ENCODE data around the gene LCN10. TPM values are rescaled to one million over a fixed set of nuclear protein-coding genes. Genes with fewer than 3 reads are reported as not detected.

The LCN10 gene
- total RNA-seq, 1 experiment from 2014 or later, result 1.5 TPM

DNA sequence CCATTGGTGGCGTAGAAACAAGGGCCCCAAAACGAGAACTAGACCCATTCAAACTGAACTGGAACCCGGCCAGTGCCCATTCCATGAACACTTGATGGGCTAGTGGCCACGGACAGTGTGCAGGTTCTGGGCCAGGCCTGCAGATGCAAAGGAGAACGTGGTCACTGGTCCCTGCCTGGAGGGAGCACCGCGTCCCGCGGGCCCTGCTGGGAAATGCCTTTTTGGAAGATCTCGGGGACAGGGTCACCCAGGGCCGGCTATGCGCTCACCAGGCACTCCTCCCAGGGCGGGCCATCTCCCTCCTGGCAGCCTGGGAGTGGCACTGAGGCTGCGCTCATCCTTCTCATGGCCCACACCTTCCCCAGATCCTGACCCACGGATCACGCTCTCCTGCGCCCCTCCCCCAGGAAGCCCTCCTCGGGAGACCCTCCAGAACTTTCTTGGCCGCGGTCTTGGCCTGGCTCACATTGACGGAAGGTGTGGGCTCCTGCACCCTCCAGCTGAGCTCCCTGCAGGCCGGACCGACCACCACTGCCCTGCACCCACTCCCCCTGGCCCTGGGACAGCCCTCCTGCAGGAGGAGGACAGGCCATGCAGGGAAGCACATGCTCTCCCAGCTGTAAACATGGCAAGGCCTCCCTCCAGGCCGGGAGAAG lies 33.2 kb downstream of the LCN10 start:
- Histone ChIP-seq H2BK12ac (ENCODE audit: insufficient read length, low read depth, low read length) (no peak overlapping the region), H2BK20ac (ENCODE audit: low read depth, low read length, poor library complexity, severe bottlenecking) (no peak overlapping the region), H2AK5ac (ENCODE audit: insufficient read length, low read length) (no peak overlapping the region), H4K5ac (ENCODE audit: insufficient read length, low read depth, low read length) (no peak overlapping the region), H3K27me3 (ENCODE audit: insufficient read depth, low read length) (no peaks in the 10 kb centered on the region), H2BK15ac (ENCODE audit: low read depth, low read length) (no peak overlapping the region), H3K9ac (ENCODE audit: extremely low read depth, insufficient read length, low read length) (no peak overlapping the region), H4K8ac (replicated peaks; ENCODE audit: insufficient read length, low read depth, low read length) (no peak overlapping the region), H4K20me1 (ENCODE audit: control insufficient read depth, insufficient read depth, insufficient read length) (no peaks in the 10 kb centered on the region), H3K23me2 (ENCODE audit: insufficient read length, low read depth, low read length, poor library complexity, severe bottlenecking) (peaks cover 12% of the 10 kb centered on the region), H3K23ac (ENCODE audit: insufficient read length, low read depth, low read length) (no peak overlapping the region), H3K4ac (ENCODE audit: low read depth, low read length) (no peak overlapping the region), H3K56ac (ENCODE audit: insufficient read length, low read depth, low read length) (no peak overlapping the region), H3K14ac (ENCODE audit: insufficient read depth, low read length) (no peak overlapping the region), H2BK5ac (ENCODE audit: insufficient read length, low read length) (no peak overlapping the region), H3K4me2 (ENCODE audit: insufficient read depth, insufficient read length, low read length) (no peak overlapping the region), H2BK120ac (ENCODE audit: low read depth, low read length, poor library complexity, severe bottlenecking) (no peak overlapping the region), H4K91ac (ENCODE audit: insufficient read length, low read depth, low read length) (no peak overlapping the region), H3K9me3 (ENCODE audit: control insufficient read depth, low read depth, low read length) (no peaks in the 10 kb centered on the region), H3K18ac (ENCODE audit: insufficient read length, low read depth, low read length) (no peak overlapping the region), H3K79me1 (ENCODE audit: insufficient read depth, low read depth, low read length, poor library complexity, severe bottlenecking) (peaks cover 8% of the 10 kb centered on the region), H3K79me2 (ENCODE audit: insufficient read depth, low read length) (peaks cover 4% of the 10 kb centered on the region; the same call in 1 of the 2 replicates), H2AFZ (ENCODE audit: low read length) (no peak overlapping the region), H3K4me1 (ENCODE audit: insufficient read depth, low read length) (no peaks in the 10 kb centered on the region; the same call in 1 of the 2 replicates), H3K27ac (ENCODE audit: insufficient read length, low read depth, low read length) (no peak overlapping the region), H3T11ph (ENCODE audit: low read length) (no peak overlapping the region)
- no CpG with 5 or more reads among the region's 24 CpGs for WGBS (ENCODE audit: extremely low coverage, insufficient read length, low lambda C conversion rate)
- peak; percentile 28 for DNase-seq
- TF ChIP-seq CTCF (conservative IDR thresholded peaks at IDR 0.05), result no peak
- Mint-ChIP-seq H3K27ac (peak overlapping the region in 1 of 3 experiments; percentile 31; a peak in 1 of 7 replicates), H3K4me1 (peaks cover 3 to 10% of the 10 kb centered on the region in 2 experiments), H3K27me3 (ENCODE audit: low read depth) (peaks cover 55% of the 10 kb centered on the region), H3K9me3 (no peaks in the 10 kb centered on the region), H3K36me3 (ENCODE audit: insufficient read depth in 1 of 3, low read depth in 3 of 3) (no peaks in the 10 kb centered on the region), H3K4me3 (no peak overlapping the region)
